BJ (cell line): ENCODE data around the gene PALLD. TPM values are rescaled to one million over a fixed set of nuclear protein-coding genes. Genes with fewer than 3 reads are reported as not detected.

Source experiments
- CTCF ChIA-PET: fragments of 350-600 bp; formaldehyde crosslinking; extraction: SDS; loops from one replicate; lab custom pipeline; 2021; ENCODE audit warnings: antibody characterized with exemption, inconsistent platforms; lab: Yijun Ruan, JAX
- POLR2A ChIA-PET: fragments of 300-600 bp; sonication (Branson Sonifier 250); formaldehyde crosslinking; extraction: SDS; loops from one replicate; lab custom pipeline; 2021; ENCODE audit warnings: antibody characterized with exemption; lab: Charles Lee
- DNase-seq: peaks from one replicate; pipeline ENCODE4 v3.0.0-alpha.2; 2011; ENCODE audit warnings: low read depth
- H3K27me3 ChIP-seq: 2 replicates; pipeline ENCODE4 v1.6.0; 2011; ENCODE audit warnings: low read length; ENCODE audit not compliant: control insufficient read depth, insufficient read depth
- H3K36me3 ChIP-seq: 2 replicates; pipeline ENCODE4 v1.5.1; 2011; ENCODE audit warnings: low read length; ENCODE audit not compliant: control insufficient read depth, insufficient read depth
- H3K4me3 ChIP-seq: 2 replicates; pipeline ENCODE4 v1.5.1; 2011; ENCODE audit warnings: low read depth, mild to moderate bottlenecking, control low read depth, low read length
- CTCF ChIP-seq: IDR thresholded peaks from 2 replicates; pipeline ENCODE4 v1.5.1; 2011; ENCODE audit warnings: low read depth, mild to moderate bottlenecking, control low read depth, inconsistent platforms, low read length, moderate library complexity; ENCODE audit not compliant: insufficient read depth
- polyA plus RNA-seq: library from polyadenylated mRNA; depleted of rRNA; stranded (reverse); fragments of >200 nt; gene quantifications from 2 replicates; pipeline ENCODE4 v1.2.3, GENCODE V29; 2011

Gene PALLD
- polyA plus RNA-seq, 1 experiment, result 30.3 TPM

- no peak for TF ChIP-seq CTCF
- ChIA-PET CTCF (no interaction called here), POLR2A (no interaction called here)
- Histone ChIP-seq H3K4me3 (no peak overlapping the region), H3K36me3 (no peaks in the 10 kb centered on the region), H3K27me3 (no peaks in the 10 kb centered on the region)
- DNase-seq, result no peak
These were observed 192.9 kb downstream of the PALLD start for GRCh38 chr4:168689791-168690190.

GRCh38 chr4:168690199-168690598 lies 193.3 kb downstream of the PALLD start:
- no peaks in the 10 kb centered on the region for H3K36me3 ChIP-seq
- no peaks in the 10 kb centered on the region for H3K27me3 ChIP-seq
- no peak for DNase-seq
- ChIA-PET POLR2A (no interaction called here), CTCF (no interaction called here)
- TF ChIP-seq CTCF, result no peak
- H3K4me3 ChIP-seq, result no peak overlapping the region

DNA sequence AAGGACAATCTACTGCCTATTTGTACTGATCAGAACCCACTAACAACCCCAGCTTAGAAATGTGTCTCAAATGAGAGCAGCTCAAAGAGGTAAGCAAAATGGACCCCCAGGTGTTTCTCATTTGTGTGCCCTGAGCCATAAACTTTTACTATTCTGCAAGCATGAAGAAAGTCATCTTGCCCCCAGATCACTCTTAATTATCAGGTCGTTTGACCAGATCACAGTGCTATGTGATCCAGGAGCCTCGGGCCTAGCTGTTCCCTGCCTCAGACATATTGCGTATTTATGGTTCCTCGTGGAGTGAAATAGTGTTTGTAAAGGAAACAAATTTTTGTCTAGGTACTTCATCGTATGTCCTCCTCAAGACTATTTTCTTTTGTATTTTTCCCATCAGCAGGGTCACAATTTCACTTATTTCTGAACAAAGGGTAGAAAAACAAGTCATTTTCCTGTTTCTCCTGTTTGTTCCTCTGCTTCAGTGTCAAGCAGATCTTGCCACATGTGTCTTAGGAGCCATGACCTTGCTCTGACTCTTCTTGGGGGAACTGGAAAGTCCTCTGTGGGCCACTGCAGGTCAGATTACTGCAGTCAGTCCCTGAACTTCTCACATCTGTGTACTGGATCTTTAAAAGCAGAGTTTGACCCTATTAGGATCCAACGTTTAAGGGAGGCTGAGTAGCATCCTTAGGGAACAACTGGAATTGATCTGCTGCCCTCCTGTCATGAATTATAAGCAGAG lies 194.9 kb downstream of the PALLD start:
- DNase-seq, result no peak
- no peak for TF ChIP-seq CTCF
- Histone ChIP-seq H3K27me3 (no peaks in the 10 kb centered on the region), H3K36me3 (no peaks in the 10 kb centered on the region), H3K4me3 (no peak overlapping the region)
- CTCF ChIA-PET, result no interaction called here
- POLR2A ChIA-PET, result no interaction called here

DNA sequence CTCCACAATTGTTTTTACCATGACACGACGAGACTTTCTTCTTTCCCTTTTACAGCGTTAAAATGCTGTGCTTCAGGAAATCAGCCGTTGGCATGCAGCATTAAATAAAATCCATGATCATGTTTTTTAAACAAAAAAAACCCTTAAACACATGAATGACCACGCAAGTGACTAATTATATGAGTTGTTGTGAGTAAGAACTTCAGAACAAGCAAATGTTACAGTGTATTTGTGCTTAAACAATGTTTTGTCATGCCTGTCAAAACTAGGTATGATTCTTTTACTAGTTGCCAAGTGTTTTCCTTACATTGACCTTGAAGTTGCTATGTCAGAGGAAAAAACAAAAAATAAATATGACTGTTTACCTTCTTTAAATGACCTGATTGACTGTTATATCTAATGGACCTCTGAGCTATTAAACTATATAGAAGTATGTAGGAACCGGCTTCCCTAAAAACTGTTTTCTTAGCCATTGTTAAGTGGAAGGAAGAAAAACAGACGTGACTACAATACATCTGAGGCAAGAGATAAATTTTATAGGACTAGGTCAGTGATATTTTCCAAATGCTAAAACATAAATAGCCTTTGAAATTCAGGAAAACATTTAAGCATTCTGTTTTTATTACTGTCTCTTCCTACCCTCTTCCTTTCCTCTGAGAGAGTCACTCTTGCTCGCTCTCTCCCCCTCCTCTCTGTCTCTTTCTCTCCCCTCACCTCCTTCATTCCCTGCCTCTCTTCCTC lies 197.1 kb downstream of the PALLD start:
- DNase-seq, result no peak
- CTCF ChIA-PET, result interaction anchor here (1.7 kb wide), 1 partner anchor 16 kb away, joined by 6 read pairs; no protein-coding TSS in a partner anchor
- no peak for TF ChIP-seq CTCF
- POLR2A ChIA-PET, result no interaction called here
- Histone ChIP-seq H3K27me3 (no peaks in the 10 kb centered on the region), H3K4me3 (no peak overlapping the region), H3K36me3 (no peaks in the 10 kb centered on the region)

DNA sequence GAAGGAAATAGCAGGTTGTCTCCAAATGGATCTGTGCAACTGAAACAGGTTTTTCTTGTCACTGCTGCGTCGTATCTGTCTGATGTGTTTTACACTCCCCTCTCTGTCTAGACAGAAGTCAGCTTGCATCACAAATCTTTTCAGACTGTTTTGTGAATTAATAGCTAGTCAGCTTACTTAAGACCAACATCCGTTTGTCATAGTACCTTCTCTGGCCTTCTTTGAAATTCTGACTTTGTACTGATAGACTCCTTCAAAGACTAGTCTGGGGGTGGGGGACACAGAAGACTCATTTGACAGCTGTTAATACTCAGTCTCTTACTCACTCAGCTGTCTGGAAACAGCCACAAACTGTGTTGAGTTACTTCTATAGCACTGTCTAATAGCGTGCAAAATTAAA lies 197.8 kb downstream of the PALLD start:
- no peak overlapping the region for H3K4me3 ChIP-seq
- ChIA-PET POLR2A (interaction anchor here (0.6 kb wide), 1 partner anchor 134 kb away, joined by 3 read pairs; no protein-coding TSS in a partner anchor), CTCF (interaction anchor here (0.6 to 1.7 kb wide), 2 partner anchors 15 to 29 kb away, joined by 3 to 6 read pairs; no protein-coding TSS in a partner anchor)
- no peak for DNase-seq
- no peaks in the 10 kb centered on the region for H3K27me3 ChIP-seq
- H3K36me3 ChIP-seq, result no peaks in the 10 kb centered on the region
- no peak for TF ChIP-seq CTCF
